ENCODE results near the gene APOB. TPM values are rescaled to one million over a fixed set of nuclear protein-coding genes. Genes with fewer than 3 reads are reported as not detected.

Gene APOB
- total and polyA plus RNA-seq, 2 of the 13 experiments (the other 11 are each of a cell fraction or from before 2014, with no cell fraction given), result 1,569 to 2,515 TPM

GRCh38 chr2:21020031-21020667 lies 23.7 kb downstream of the APOB start (continued):
- TF ChIP-seq EP300 (IDR thresholded peaks at IDR 0.05; ENCODE audit: low read depth in 2 of 2, low read length in 2 of 2), result no peak
- no peak; the same call in 1 of the 2 replicates for TF ChIP-seq EP300 (CRISPR knock-in tag; IDR thresholded peaks at IDR 0.05; ENCODE audit: borderline replicate concordance)
- no peak for TF ChIP-seq SPEN (CRISPR knock-in tag; IDR thresholded peaks at IDR 0.05; ENCODE audit: low read depth)
- TF ChIP-seq HNF1A (IDR thresholded peaks at IDR 0.05; ENCODE audit: low read depth), result no peak
- 0 out of 2 replicates have a peak, but pooled peaks have one; percentile 15 for TF ChIP-seq HNF1A (CRISPR knock-in tag; IDR thresholded peaks at IDR 0.05; ENCODE audit: borderline replicate concordance)
- peak; percentile 63; the same call in 1 of the 2 replicates for TF ChIP-seq ZBTB49 (CRISPR knock-in tag; IDR thresholded peaks at IDR 0.05; ENCODE audit: borderline replicate concordance)
- TF ChIP-seq ZNF724P (CRISPR knock-in tag; IDR thresholded peaks at IDR 0.05; ENCODE audit: borderline replicate concordance), result no peak
- TF ChIP-seq MIXL1 (CRISPR knock-in tag; IDR thresholded peaks at IDR 0.05), result peak; percentile 28; the same call in 1 of the 2 replicates
- no peak for TF ChIP-seq ZNF292 (CRISPR knock-in tag; IDR thresholded peaks at IDR 0.05; ENCODE audit: borderline replicate concordance, low read depth)
- 0 out of 2 replicates have a peak, but pooled peaks have one; percentile 11 for TF ChIP-seq THAP11 (CRISPR knock-in tag; IDR thresholded peaks at IDR 0.05)
- TF ChIP-seq ZNF747 (CRISPR knock-in tag; IDR thresholded peaks at IDR 0.05; ENCODE audit: borderline replicate concordance), result no peak
- no peak for TF ChIP-seq ZBTB43 (CRISPR knock-in tag; conservative IDR thresholded peaks at IDR 0.05)
- TF ChIP-seq NCOA5 (CRISPR knock-in tag; IDR thresholded peaks at IDR 0.05), result no peak
- no peak; the same call in 1 of the 2 replicates for TF ChIP-seq TOPORS (CRISPR knock-in tag; IDR thresholded peaks at IDR 0.05)
- TF ChIP-seq, protein P1, sequence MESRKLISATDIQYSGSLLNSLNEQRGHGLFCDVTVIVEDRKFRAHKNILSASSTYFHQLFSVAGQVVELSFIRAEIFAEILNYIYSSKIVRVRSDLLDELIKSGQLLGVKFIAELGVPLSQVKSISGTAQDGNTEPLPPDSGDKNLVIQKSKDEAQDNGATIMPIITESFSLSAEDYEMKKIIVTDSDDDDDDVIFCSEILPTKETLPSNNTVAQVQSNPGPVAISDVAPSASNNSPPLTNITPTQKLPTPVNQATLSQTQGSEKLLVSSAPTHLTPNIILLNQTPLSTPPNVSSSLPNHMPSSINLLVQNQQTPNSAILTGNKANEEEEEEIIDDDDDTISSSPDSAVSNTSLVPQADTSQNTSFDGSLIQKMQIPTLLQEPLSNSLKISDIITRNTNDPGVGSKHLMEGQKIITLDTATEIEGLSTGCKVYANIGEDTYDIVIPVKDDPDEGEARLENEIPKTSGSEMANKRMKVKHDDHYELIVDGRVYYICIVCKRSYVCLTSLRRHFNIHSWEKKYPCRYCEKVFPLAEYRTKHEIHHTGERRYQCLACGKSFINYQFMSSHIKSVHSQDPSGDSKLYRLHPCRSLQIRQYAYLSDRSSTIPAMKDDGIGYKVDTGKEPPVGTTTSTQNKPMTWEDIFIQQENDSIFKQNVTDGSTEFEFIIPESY (CRISPR knock-in tag; IDR thresholded peaks at IDR 0.05), result no peak
- TF ChIP-seq, protein P2, sequence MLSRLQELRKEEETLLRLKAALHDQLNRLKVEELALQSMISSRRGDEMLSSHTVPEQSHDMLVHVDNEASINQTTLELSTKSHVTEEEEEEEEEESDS (CRISPR knock-in tag; IDR thresholded peaks at IDR 0.05; ENCODE audit: borderline replicate concordance), result no peak
- no peak for TF ChIP-seq ZNF143 (CRISPR knock-in tag; IDR thresholded peaks at IDR 0.05)
- no peak for TF ChIP-seq CREB1 (IDR thresholded peaks at IDR 0.05)
- TF ChIP-seq CREB1 (CRISPR knock-in tag; IDR thresholded peaks at IDR 0.05), result no peak
- no peak for TF ChIP-seq ZNF607 (CRISPR knock-in tag; IDR thresholded peaks at IDR 0.05; ENCODE audit: borderline replicate concordance)
- TF ChIP-seq TEAD3 (CRISPR knock-in tag; optimal IDR thresholded peaks at IDR 0.05; ENCODE audit: borderline replicate concordance), result no peak

Data from HepG2 (cell line).